DMS79 (cell line): ENCODE measurements around the gene SMARCA2.

Source experiments
- DNase-seq: peaks from one replicate; lab custom pipeline; 2025; lab: John Stamatoyannopoulos, UW

Gene SMARCA2

DNA sequence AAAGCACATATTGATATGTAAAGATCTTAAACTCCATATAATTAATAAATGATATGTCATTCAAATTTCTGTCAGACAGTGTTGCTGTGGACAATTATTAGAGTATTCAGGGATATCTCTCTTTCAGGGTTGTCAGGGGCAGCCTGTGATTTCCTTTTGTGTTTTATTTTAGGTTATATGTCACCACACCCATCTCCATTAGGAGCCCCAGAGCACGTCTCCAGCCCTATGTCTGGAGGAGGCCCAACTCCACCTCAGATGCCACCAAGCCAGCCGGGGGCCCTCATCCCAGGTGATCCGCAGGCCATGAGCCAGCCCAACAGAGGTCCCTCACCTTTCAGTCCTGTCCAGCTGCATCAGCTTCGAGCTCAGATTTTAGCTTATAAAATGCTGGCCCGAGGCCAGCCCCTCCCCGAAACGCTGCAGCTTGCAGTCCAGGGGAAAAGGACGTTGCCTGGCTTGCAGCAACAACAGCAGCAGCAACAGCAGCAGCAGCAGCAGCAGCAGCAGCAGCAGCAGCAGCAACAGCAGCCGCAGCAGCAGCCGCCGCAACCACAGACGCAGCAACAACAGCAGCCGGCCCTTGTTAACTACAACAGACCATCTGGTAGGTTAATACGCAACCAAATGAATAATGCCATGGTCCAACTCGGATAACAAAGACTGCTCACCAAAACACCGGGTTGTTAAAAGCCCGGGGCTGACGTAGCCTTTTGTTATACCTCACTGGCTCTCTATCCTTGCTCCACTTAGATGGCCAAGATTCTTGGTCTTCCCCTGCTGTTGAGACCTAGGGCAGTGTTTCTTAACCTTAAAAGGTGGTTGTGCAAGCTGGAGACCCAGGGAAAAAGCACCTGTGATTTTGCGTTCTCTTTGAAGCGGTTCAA, 24.4 kb downstream of the SMARCA2 start:
- no peak for DNase-seq

DNA sequence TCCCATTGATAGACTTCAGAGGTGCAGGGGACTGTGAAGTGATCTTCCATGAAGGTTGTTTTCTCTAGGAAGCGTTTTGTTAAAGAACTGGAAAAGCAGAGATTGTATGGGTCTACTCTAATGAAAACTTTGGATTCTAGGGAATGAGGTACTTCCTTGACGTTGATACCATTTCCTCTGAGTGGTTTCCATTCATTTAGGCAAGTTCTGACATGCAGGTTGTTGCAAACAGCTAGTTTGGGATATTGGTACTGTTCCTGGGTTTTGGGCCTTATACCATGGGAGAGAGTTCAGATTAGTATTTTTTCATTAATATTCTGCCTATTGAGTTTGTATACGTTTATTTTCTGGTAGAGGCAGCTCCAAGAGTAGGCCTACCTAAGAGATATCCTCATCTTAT, 25.7 kb downstream of the SMARCA2 start:
- no peak for DNase-seq

- DNase-seq = no peak
Measured at GRCh38 chr9:2041736-2042135, 26.6 kb downstream of the SMARCA2 start.

DNA sequence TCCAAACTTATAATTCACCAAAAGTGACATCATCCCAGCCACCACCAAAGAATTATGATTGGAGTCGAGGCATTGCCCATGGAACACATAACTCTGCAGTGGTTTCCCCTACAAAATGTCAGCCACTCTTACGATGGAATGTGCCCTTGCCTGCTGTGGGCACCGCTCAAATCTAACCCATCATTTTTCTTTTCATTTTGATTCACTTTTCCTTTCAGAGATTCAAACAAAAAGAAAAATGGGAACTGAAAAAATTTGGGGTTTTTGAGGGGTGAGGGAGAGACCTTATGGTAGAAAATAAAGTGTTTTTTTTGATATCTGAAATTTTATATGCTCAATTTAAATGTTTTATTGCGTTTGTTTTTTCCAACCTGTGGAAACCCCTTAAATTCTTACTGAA, 28.1 kb downstream of the SMARCA2 start:
- no peak for DNase-seq

DNA sequence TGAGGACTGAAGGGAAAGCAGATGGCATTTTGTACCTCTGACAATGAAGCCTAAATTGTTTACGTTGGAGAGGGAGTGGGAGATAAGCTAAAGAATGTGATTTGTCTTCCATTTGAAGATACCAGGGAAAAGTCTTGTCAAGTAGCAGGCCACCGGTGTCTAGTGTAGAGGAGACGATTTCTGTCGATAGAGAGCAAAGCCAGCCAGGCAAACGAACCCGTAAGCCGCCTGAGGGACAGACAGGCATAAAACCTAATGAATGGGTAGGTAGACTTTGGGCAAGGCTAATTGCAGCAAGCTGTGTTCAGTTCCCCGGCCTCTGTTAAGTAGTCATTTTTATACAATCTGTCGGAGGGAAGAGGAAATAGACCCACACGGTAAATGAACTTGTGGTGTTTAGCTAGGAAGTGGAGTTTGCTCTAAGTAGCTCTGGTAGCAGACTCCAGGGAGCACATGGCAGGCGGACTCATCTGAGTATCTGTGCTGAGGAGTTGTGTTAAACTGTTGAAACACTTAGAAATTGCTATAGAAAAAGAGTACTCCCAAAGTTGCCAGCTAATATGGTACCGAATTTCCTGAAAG, 28.8 kb downstream of the SMARCA2 start:
- no peak for DNase-seq

GRCh38 chr9:2047144-2047671, 32.1 kb downstream of the SMARCA2 start:
- no peak for DNase-seq

DNA sequence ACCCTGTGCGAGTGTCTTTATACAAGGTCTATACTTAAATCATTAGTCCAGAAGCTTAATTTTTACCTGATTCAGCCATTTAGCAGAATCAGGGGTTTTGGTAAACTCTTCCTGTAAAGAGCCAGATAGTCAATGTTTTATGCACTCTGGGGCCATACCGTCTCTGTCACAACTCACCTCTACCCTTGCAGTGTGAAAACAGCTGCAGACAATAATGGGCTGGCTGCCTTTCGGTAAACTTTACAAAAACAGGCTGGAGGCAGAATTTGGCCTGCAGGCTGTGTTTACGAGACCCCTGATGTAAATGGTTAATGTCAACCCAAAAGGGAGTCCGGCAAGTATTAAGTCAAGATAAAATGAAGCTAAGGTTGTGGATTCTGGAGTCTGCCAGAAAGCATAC, 32.8 kb downstream of the SMARCA2 start:
- DNase-seq = no peak

DNA sequence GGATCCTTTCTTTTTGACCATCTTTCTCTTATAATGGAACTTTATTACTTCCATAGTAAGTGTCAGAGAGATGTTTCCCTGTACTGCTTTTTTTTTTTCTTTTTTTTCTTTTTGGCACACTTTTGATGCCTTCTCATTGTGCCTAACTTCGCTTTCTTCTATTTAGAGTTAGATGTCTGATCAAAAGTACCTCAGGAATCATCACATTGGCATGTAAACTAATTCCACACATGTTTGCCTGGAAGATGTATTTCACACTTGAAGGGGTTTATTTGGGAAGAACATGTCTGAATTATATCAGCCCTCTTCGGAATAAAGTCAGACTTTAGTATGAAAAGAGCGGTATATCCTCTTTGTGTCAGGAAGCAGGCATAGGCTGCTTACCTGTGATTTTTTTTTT, 35.1 kb downstream of the SMARCA2 start:
- DNase-seq = no peak

DNA sequence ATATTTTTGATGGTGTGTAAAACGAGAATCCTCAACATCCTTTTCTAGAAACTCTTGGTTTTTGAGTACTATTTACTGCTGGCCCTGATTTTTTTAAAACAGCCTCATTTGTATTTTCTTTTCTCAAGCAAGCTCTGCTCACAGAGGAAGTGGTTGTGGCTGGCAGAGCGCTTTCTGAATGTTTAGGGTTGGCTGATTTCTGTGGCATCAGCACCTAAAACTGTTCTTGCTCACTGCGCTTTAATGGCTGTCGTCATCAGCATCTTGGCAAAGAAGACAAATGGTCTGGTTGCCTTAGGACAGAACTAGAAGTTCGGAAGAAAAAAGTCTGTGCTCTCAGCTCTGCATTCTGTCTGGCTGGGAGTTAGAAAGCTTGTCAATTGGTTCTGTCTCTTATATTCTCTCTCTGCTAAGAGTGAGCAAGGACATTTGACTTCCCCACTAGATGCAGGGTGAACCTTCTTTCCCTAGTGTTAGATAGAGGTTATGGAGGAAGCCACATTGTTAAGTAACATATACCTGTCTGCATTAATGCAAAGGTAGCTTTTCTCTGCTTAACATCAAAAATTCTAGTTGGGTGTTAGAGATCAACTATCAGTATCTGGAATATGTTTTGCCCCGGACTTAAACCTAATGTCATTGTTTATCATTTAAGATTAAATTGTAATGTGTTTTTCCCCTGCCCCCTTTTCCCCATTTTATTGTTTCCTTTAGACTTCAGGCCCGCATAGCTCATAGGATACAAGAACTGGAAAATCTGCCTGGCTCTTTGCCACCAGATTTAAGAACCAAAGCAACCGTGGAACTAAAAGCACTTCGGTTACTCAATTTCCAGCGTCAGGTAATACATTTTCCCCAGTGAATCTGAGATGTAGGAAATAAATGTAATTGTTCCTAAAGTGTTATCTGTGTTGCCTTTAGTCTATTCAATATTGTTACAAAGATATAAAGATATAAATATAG, 39.0 kb downstream of the SMARCA2 start:
- no peak for DNase-seq

GRCh38 chr9:2055203-2055658, 40.1 kb downstream of the SMARCA2 start:
- no peak for DNase-seq

- no peak for DNase-seq
Measured at GRCh38 chr9:2059274-2059929, 44.3 kb downstream of the SMARCA2 start.

DNA sequence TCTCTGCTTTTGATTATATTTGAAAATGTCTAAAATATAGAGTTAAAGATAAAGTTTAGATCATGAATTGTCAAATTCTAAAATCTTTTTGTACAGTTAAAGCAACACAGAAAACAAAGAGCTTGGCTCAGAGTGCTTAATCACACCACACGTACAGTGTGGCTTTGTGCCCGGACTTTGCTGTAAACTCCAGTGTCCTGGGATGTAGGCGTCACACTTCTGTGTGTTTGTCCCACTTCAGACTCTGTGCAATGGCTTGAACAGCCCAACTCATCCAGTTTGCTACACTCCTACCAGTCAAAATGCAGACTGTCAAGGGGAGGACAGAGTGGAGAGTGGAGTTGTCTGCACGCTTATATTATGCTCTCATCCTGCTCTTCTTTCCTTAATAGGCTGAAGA, 45.3 kb downstream of the SMARCA2 start:
- DNase-seq = no peak

DNA sequence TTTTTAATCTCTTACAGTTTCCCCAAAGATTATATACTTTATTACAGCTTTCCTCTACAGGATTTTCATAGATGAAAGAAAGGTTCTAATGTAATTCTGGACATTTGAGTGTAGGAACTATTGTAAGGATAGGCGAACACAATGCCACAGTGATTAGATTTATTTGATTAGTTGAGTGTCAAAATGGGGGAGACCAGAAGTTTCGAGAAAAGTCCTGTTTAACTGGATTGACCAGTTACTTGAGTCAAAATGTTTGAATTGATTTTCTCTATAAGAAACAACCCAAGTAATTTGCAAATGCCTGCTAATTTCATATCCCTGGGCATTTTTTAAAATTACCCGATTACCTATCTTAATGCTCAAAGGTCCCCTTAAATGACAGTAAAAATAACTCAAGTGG, 50.6 kb downstream of the SMARCA2 start:
- no peak for DNase-seq

DNA sequence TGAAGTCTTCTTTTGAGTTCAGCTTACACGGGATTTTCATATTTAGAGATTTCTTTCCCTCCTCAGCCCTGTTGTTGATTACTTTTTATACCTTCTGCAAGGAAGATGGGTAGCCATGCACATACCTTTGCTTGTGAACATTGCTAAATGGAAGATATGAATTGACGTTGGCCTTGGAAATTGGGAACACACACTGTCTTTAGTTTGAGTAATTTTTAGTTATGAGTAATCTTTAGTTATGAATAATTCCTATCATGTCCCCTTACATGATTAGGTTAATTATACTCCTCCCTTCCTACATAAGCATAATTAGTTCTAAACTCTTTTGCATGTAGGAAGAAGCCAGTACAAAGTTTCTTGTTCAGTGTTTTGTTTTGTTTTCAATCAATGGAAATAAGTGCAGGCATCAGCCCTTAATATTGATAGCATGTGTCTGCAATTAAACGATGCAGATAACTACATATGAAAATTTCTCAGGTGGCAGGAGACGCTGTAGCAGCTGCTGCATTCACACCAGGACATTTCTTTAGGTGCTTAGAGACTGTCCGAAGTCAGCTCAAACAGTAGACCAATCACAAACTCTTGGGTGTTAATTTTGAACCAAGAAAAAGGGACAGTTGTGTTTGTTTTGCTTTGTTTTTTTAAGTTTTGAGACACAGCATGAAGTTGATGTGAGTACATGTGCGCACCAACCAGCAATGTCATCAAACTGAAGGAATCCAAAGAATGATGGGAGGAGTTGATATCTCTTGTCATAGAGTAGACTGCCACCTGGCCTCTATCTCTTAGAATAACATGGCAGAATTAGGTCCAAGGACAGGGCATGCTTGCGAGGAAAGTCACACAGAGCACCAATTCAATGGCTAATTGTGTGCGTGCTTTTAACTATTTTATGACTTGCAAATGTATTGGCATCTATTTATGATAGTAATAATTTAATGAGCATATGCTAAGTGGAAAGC, 51.4 kb downstream of the SMARCA2 start:
- no peak for DNase-seq

DNA sequence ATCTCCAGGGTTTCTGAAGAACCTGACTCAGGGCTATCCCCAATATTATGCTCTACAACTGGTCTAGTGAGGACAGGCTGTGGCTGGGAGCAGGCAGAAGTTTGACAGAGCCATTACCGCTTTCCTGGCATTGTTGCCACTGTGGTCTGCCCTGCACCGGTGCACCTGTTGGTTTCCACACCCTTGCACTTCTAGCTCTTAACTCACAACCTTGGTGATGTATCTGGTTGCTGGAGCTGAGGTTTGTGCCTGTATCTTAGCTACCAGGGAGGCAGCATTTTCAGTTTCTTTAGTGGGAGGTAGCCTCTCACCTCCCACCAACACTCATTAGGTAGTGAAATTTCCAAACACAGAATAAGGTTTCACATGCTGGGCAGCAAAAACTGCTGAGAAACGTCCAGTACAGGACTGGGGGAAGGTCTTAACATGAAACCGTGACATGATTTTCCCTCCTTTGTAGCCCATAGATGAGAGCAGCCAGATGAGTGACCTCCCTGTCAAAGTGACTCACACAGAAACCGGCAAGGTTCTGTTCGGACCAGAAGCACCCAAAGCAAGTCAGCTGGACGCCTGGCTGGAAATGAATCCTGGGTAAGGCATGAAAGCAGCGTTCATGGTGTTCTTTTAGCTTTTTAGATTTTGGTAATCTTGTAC, 57.7 kb downstream of the SMARCA2 start:
- DNase-seq = no peak

DNA sequence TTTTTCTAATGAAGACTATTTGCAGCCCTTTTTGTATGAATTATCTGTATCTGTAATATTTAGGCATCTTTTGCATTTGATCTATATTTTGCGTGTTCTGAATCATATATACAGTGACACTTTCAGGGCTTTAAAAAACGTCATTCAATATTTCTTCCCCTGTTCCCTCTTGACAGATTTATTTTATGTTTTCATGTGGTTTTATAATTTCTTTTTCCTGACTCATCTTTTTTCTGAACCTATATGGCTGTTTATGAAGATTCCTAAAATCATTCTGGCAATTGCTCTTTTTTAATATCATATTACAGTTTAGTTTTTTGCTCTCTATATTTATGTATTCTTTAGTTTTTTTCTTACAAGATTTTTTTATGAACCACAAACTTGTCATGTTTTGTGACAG, 67.6 kb downstream of the SMARCA2 start:
- DNase-seq = no peak

DNA sequence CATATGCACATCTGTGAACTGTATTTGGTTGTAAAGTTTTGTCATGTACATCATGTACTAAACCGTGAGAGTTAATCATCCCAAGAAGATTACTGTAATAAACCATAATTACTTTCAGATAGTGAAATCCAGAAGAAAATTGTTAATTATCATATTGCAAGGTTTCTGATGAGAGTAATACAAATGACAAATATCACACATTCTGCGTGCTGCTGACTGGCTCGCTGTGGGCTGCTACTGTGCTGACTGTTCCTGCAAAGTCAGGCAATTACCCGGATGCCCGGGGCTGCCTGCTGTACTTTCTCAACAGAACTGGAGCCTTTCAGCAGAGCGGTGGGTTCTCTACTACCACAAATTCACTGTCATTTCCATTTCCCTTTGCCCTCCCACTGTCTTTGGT, 68.3 kb downstream of the SMARCA2 start:
- DNase-seq = no peak

- no peak for DNase-seq
Measured at GRCh38 chr9:2085716-2086115, 70.6 kb downstream of the SMARCA2 start.

DNA sequence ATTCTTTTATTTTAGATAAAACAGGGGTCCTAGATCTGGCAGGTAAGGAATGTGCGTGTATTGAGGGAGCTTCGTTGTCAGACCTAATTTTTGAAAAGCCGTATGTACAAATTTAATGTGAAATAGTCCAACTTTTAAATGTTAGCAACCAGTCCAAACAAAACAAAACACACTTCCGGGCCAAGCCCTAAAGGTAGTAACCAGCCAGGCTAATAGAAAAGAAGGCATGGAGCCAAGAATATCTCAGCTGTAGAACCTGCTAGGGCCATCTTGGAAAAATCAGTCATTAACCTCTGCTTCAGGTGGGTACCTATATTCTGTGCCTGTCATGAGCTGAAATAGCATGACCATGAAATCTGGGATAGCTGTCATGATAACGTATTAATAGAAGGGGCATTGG, 71.0 kb downstream of the SMARCA2 start:
- no peak for DNase-seq

DNA sequence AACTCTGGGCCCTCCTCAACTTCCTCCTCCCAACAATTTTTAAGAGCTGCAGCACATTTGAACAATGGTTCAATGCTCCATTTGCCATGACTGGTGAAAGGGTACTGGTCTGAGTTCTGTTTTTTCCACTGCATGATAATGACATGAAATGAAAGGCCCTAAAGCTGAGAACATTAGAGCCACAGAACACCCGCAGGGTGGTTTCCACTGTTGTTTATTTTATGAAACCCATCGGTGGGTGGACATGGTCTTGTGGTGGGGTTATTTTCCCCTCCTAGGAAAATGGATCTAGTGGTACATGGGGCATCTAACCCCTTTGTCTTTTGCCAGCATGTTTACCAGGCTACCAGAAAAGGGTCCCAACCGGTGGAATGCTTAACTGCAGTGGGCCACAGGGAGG, 71.8 kb downstream of the SMARCA2 start:
- no peak for DNase-seq
